Prostate gland (tissue), 2 donors: ENCODE data around the gene KCNQ1.

ENCODE experiments used
- POLR2AphosphoS5 ChIP-seq: sonication (generic); formaldehyde crosslinking; IDR thresholded peaks from one replicate; pipeline ENCODE4 v1.6.1; 2017; ENCODE audit warnings: antibody characterized with exemption
- TF ChIP-seq, protein P1 (sequence below), 4 experiments: fragments of 200-600 bp in 2 of 4; fragments of 450-650 bp in 2 of 4; sonication (generic) in 2 of 4; IDR thresholded peaks; 1 replicate in 3 of 4; 2 replicates in 1 of 4; pipeline ENCODE4 v1.5.1; 2016 to 2019; ENCODE audit warnings: antibody characterized with exemption in 4 of 4, mild to moderate bottlenecking in 2 of 4, moderate library complexity in 2 of 4

DNA sequence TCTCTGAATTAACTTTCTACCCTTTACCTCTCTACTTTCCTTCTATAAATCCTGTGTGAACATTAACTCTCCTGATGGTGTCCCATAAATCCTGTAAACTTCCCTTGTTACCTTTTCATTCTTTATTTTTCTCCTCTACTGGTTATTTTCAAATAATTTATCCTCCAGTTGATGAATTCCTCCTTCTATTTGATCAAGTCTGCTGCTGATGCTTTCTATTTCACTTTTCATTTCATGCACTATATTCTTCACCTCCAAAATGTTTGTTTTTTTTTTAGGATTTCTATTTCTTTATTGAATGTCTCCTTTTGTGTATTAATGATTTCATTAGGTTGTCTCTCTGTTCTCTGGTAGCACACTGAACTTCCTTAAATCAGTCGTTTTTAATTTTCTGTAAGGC, 186.4 kb downstream of the KCNQ1 start:
- no peak for TF ChIP-seq POLR2AphosphoS5
- TF ChIP-seq, protein P1, sequence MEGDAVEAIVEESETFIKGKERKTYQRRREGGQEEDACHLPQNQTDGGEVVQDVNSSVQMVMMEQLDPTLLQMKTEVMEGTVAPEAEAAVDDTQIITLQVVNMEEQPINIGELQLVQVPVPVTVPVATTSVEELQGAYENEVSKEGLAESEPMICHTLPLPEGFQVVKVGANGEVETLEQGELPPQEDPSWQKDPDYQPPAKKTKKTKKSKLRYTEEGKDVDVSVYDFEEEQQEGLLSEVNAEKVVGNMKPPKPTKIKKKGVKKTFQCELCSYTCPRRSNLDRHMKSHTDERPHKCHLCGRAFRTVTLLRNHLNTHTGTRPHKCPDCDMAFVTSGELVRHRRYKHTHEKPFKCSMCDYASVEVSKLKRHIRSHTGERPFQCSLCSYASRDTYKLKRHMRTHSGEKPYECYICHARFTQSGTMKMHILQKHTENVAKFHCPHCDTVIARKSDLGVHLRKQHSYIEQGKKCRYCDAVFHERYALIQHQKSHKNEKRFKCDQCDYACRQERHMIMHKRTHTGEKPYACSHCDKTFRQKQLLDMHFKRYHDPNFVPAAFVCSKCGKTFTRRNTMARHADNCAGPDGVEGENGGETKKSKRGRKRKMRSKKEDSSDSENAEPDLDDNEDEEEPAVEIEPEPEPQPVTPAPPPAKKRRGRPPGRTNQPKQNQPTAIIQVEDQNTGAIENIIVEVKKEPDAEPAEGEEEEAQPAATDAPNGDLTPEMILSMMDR (IDR thresholded peaks at IDR 0.05): no peak
